Heart left ventricle (tissue), 13 donors: ENCODE results near the gene ATP1B4.

Experiments used
- CTCF ChIP-seq, 12 donors: fragments of 200-600 bp; sonication (generic) in 4 of 12; IDR thresholded peaks; one replicate each; pipeline versions ENCODE4 v1.5.0 to v1.8.0; 2018 to 2022; ENCODE audit warnings: antibody characterized with exemption in 12 of 12, mild to moderate bottlenecking in 5 of 12
- POLR2A ChIP-seq, 2 donors: fragments of 450-650 bp; IDR thresholded peaks; one replicate each; pipeline ENCODE4 v1.6.1; 2017; ENCODE audit warnings: antibody characterized with exemption in 2 of 2, mild to moderate bottlenecking in 2 of 2, moderate library complexity in 2 of 2
- donor health status: ischemic (EF 13 %, LVEDD 7.1; RV severe dilation, severe dysfunction).
- donor health status: DM: no; HTN: yes; CAD: no.
- donor health status: DM: no; HTN: no; CAD: no.
- donor health status: ischemic (EF 25% LVEDD 6.9; RV normal size, moderate dysfunction).
- donor health status: ischemic (EF 25% LVEDD 5.7; RV mildly dilated, moderate dysfunction).
- donor health status: ischemic (EF 35%, LVEDD 5.7; RV mildly dilated, moderate dysfunction).
- donor health status: nonischemic (EF 11% LVEDD 7.7; RV severe dilation, severe dysfunction).
- donor health status: DM: yes; HTN: yes; CAD: no.
- donor health status: PGD.
- donor health status: ischemic (EF 29% LVEDD 5.4; RV normal size, mild dysfunction).
- donor health status: nonischemic (EF 23%, LVEDD 6.1; RV moderate dilation, normal function).

GRCh38 chrX:120406638-120407037, 44.7 kb downstream of the ATP1B4 start:
- TF ChIP-seq CTCF (IDR thresholded peaks at IDR 0.05) (no peak), POLR2A (IDR thresholded peaks at IDR 0.05) (no peak)
